Measurements from ENCODE around the gene PCGF1. TPM values are rescaled to one million over a fixed set of nuclear protein-coding genes. Genes with fewer than 3 reads are reported as not detected.
A peak's percentile ranks its signal among the peaks of the same experiment; 100 is the strongest.

The PCGF1 gene
- total and polyA plus RNA-seq, 2 of the 13 experiments (the other 11 are each of a cell fraction or from before 2014, with no cell fraction given): 20.4 to 22.6 TPM

- TF ChIP-seq MAZ (IDR thresholded peaks at IDR 0.05; ENCODE audit: borderline replicate concordance, low read depth, low read length) (no peak), MAZ (CRISPR knock-in tag; IDR thresholded peaks at IDR 0.05; ENCODE audit: low read depth) (no peak), MXD4 (CRISPR knock-in tag; IDR thresholded peaks at IDR 0.05) (no peak), ZNF263 (CRISPR knock-in tag; IDR thresholded peaks at IDR 0.05) (no peak), XBP1 (CRISPR knock-in tag; IDR thresholded peaks at IDR 0.05) (no peak), IKZF1 (IDR thresholded peaks at IDR 0.05) (no peak), ZNF343 (CRISPR knock-in tag; IDR thresholded peaks at IDR 0.05) (no peak), ZBTB34 (CRISPR knock-in tag; IDR thresholded peaks at IDR 0.05) (0 out of 2 replicates have a peak, but pooled peaks have one; percentile 6), FOXO4 (CRISPR knock-in tag; conservative IDR thresholded peaks at IDR 0.05) (no peak), TRIM22 (IDR thresholded peaks at IDR 0.05) (no peak), KMT2A (CRISPR knock-in tag; IDR thresholded peaks at IDR 0.05) (0 out of 2 replicates have a peak, but pooled peaks have one; percentile 37), ZNF720 (CRISPR knock-in tag; IDR thresholded peaks at IDR 0.05) (no peak), ZNF326 (CRISPR knock-in tag; IDR thresholded peaks at IDR 0.05; ENCODE audit: borderline replicate concordance) (0 out of 2 replicates have a peak, but pooled peaks have one; percentile 14), ADNP (CRISPR knock-in tag; IDR thresholded peaks at IDR 0.05) (no peak), POLR2AphosphoS5 (IDR thresholded peaks at IDR 0.05; ENCODE audit: low read depth, low read length) (peak; percentile 59; the same call in 1 of the 2 replicates), ZSCAN31 (CRISPR knock-in tag; IDR thresholded peaks at IDR 0.05; ENCODE audit: low read depth) (no peak)
- TF ChIP-seq, protein P1, sequence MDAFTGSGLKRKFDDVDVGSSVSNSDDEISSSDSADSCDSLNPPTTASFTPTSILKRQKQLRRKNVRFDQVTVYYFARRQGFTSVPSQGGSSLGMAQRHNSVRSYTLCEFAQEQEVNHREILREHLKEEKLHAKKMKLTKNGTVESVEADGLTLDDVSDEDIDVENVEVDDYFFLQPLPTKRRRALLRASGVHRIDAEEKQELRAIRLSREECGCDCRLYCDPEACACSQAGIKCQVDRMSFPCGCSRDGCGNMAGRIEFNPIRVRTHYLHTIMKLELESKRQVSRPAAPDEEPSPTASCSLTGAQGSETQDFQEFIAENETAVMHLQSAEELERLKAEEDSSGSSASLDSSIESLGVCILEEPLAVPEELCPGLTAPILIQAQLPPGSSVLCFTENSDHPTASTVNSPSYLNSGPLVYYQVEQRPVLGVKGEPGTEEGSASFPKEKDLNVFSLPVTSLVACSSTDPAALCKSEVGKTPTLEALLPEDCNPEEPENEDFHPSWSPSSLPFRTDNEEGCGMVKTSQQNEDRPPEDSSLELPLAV (CRISPR knock-in tag; conservative IDR thresholded peaks at IDR 0.05; ENCODE audit: low read depth): no peak
- TF ChIP-seq, protein P2, sequence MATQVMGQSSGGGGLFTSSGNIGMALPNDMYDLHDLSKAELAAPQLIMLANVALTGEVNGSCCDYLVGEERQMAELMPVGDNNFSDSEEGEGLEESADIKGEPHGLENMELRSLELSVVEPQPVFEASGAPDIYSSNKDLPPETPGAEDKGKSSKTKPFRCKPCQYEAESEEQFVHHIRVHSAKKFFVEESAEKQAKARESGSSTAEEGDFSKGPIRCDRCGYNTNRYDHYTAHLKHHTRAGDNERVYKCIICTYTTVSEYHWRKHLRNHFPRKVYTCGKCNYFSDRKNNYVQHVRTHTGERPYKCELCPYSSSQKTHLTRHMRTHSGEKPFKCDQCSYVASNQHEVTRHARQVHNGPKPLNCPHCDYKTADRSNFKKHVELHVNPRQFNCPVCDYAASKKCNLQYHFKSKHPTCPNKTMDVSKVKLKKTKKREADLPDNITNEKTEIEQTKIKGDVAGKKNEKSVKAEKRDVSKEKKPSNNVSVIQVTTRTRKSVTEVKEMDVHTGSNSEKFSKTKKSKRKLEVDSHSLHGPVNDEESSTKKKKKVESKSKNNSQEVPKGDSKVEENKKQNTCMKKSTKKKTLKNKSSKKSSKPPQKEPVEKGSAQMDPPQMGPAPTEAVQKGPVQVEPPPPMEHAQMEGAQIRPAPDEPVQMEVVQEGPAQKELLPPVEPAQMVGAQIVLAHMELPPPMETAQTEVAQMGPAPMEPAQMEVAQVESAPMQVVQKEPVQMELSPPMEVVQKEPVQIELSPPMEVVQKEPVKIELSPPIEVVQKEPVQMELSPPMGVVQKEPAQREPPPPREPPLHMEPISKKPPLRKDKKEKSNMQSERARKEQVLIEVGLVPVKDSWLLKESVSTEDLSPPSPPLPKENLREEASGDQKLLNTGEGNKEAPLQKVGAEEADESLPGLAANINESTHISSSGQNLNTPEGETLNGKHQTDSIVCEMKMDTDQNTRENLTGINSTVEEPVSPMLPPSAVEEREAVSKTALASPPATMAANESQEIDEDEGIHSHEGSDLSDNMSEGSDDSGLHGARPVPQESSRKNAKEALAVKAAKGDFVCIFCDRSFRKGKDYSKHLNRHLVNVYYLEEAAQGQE (IDR thresholded peaks at IDR 0.05; ENCODE audit: borderline replicate concordance in 1 of 2, low read depth in 1 of 2, low read length in 2 of 2): peak in 1 of 2 experiments; percentile 85; a peak in 2 of 4 replicates
- TF ChIP-seq, protein P3, sequence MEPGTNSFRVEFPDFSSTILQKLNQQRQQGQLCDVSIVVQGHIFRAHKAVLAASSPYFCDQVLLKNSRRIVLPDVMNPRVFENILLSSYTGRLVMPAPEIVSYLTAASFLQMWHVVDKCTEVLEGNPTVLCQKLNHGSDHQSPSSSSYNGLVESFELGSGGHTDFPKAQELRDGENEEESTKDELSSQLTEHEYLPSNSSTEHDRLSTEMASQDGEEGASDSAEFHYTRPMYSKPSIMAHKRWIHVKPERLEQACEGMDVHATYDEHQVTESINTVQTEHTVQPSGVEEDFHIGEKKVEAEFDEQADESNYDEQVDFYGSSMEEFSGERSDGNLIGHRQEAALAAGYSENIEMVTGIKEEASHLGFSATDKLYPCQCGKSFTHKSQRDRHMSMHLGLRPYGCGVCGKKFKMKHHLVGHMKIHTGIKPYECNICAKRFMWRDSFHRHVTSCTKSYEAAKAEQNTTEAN (CRISPR knock-in tag; conservative IDR thresholded peaks at IDR 0.05): no peak
Measured at GRCh38 chr2:74501335-74502071, 6.0 kb downstream of the PCGF1 start (continued).
